DOHH2 (cell line): ENCODE data around the gene ZWILCH.

ENCODE experiments used
- H3F3A ChIP-seq: fragments of 200-600 bp; sonication (generic), shearing (Covaris generic); 2 replicates; pipeline ENCODE4 v1.6.0; 2016; ENCODE audit warnings: antibody characterized with exemption, mild to moderate bottlenecking; ENCODE audit not compliant: control insufficient read depth, insufficient read depth
- H3K27ac ChIP-seq: fragments of 200-600 bp; sonication (generic); 2 replicates; pipeline ENCODE4 v1.5.1; 2014; ENCODE audit warnings: low read depth, mild to moderate bottlenecking, low read length, moderate library complexity
- H3K27me3 ChIP-seq: fragments of 200-600 bp; sonication (generic); 2 replicates; pipeline ENCODE4 v1.6.1; 2014; ENCODE audit warnings: mild to moderate bottlenecking, low read length, mixed read lengths; ENCODE audit not compliant: control insufficient read depth
- H3K36me3 ChIP-seq: fragments of 200-600 bp; sonication (generic); 2 replicates; pipeline ENCODE4 v1.6.1; 2014; ENCODE audit warnings: mild to moderate bottlenecking, low read length, moderate library complexity, mixed read lengths; ENCODE audit not compliant: control insufficient read depth
- H3K4me1 ChIP-seq: fragments of 200-600 bp; sonication (generic); 2 replicates; pipeline ENCODE4 v1.6.1; 2014; ENCODE audit warnings: mild to moderate bottlenecking, low read length, mixed read lengths; ENCODE audit not compliant: control insufficient read depth
- H3K4me2 ChIP-seq: fragments of 200-600 bp; sonication (generic); 2 replicates; pipeline ENCODE4 v1.6.0; 2014; ENCODE audit warnings: mild to moderate bottlenecking, low read length, moderate library complexity
- H3K4me3 ChIP-seq: fragments of 200-600 bp; sonication (generic); 2 replicates; pipeline ENCODE4 v1.5.1; 2014; ENCODE audit warnings: mild to moderate bottlenecking, low read length, mixed read lengths
- H3K79me2 ChIP-seq: fragments of 200-600 bp; sonication (generic); 2 replicates; pipeline ENCODE4 v1.6.1; 2014; ENCODE audit warnings: mild to moderate bottlenecking, low read length, mixed read lengths; ENCODE audit not compliant: control insufficient read depth
- H3K9me2 ChIP-seq: fragments of 200-600 bp; sonication (generic); replicated peaks from 2 replicates; pipeline ENCODE4 v1.6.1; 2014; ENCODE audit warnings: mild to moderate bottlenecking, low read length, mixed read lengths; ENCODE audit not compliant: control insufficient read depth
- H3K9me3 ChIP-seq: fragments of 200-600 bp; sonication (generic); 2 replicates; pipeline ENCODE4 v1.6.1; 2014; ENCODE audit warnings: antibody characterized with exemption, low read length, mixed read lengths; ENCODE audit not compliant: control insufficient read depth, insufficient read depth
- H4K20me1 ChIP-seq: fragments of 200-600 bp; sonication (generic); 2 replicates; pipeline ENCODE4 v1.6.0; 2014; ENCODE audit warnings: low read depth, mild to moderate bottlenecking, antibody characterized with exemption, low read length, moderate library complexity; ENCODE audit not compliant: control insufficient read depth, insufficient read depth
- EZH2phosphoT487 ChIP-seq: fragments of 200-600 bp; sonication (generic); IDR thresholded peaks from 2 replicates; pipeline ENCODE4 v1.6.1; 2017; ENCODE audit warnings: borderline replicate concordance, mild to moderate bottlenecking, antibody characterized with exemption, low read length, moderate library complexity, mixed read lengths
- TF ChIP-seq, protein P1 (sequence below): fragments of 200-600 bp; sonication (generic); IDR thresholded peaks from one replicate; pipeline ENCODE4 v1.5.1; 2014; ENCODE audit warnings: antibody characterized with exemption, mild to moderate bottlenecking, low read depth, low read length; ENCODE audit not compliant: poor library complexity, severe bottlenecking

ZWILCH gene

DNA sequence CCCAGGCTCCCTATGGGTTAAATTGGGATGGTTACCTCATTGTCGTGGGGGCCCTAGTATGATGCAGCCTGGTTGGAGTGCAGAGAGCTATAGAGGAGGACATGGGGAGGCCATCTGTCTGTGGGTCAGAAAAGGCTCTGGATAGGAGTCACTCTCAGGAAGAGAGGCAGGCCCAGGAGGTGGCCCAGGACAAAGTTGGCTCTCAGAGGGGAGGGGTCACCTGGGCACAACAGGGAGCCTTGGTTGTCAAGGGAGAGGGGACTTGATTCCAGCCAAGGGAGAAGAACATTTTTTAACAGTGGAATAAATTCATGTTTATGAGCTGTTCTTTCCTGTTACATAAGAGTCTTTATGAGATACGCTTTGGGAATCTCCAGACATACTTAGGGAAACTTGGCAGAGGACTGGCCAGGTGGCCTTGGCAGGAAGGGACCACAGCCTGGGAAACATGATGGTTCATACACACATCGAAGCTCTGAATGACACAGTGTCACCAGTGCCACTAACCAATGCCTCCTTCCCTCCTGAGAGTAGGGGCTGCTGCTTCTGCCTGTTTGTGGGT is 88.2 kb downstream of the ZWILCH start:
- no peaks in the 10 kb centered on the region for H3K79me2 ChIP-seq
- H3K9me3 ChIP-seq = no peaks in the 10 kb centered on the region
- no peaks in the 10 kb centered on the region for H4K20me1 ChIP-seq
- no peaks in the 10 kb centered on the region for H3K4me1 ChIP-seq
- H3K36me3 ChIP-seq = no peaks in the 10 kb centered on the region
- H3K27me3 ChIP-seq = no peaks in the 10 kb centered on the region
- H3K4me2 ChIP-seq = no peak overlapping the region
- no peaks in the 10 kb centered on the region for H3F3A ChIP-seq
- TF ChIP-seq, protein P1, sequence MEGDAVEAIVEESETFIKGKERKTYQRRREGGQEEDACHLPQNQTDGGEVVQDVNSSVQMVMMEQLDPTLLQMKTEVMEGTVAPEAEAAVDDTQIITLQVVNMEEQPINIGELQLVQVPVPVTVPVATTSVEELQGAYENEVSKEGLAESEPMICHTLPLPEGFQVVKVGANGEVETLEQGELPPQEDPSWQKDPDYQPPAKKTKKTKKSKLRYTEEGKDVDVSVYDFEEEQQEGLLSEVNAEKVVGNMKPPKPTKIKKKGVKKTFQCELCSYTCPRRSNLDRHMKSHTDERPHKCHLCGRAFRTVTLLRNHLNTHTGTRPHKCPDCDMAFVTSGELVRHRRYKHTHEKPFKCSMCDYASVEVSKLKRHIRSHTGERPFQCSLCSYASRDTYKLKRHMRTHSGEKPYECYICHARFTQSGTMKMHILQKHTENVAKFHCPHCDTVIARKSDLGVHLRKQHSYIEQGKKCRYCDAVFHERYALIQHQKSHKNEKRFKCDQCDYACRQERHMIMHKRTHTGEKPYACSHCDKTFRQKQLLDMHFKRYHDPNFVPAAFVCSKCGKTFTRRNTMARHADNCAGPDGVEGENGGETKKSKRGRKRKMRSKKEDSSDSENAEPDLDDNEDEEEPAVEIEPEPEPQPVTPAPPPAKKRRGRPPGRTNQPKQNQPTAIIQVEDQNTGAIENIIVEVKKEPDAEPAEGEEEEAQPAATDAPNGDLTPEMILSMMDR = no peak
- no peak for TF ChIP-seq EZH2phosphoT487
- no peaks in the 10 kb centered on the region for H3K9me2 ChIP-seq
- H3K27ac ChIP-seq = no peak overlapping the region
- H3K4me3 ChIP-seq = no peak overlapping the region

DNA sequence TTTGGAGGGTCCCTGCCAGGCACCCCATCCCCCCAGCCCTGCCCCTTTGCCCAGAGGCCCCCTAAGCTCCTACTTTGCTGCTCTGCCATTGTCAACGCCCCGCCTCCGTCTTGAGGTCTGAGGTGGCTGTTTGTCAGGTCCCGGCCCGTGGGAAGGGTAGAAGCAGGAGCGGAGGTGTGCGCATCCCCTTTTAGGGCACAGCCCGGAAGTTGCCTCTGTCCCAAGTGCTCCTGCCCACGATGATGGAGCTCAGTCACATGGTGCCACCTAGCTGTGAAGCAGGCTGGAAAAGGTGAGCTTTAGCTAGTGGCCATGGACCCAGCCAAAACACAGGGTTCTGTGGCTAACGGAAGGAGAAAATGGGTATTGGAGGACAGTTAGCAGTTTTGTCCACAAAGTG is 89.2 kb downstream of the ZWILCH start:
- H3K4me3 ChIP-seq = no peak overlapping the region
- H3K79me2 ChIP-seq = no peaks in the 10 kb centered on the region
- H3K4me1 ChIP-seq = no peaks in the 10 kb centered on the region
- no peaks in the 10 kb centered on the region for H4K20me1 ChIP-seq
- no peak for TF ChIP-seq EZH2phosphoT487
- TF ChIP-seq, protein P1 = no peak
- no peaks in the 10 kb centered on the region for H3K27me3 ChIP-seq
- no peak overlapping the region for H3K27ac ChIP-seq
- H3K9me3 ChIP-seq = no peaks in the 10 kb centered on the region
- no peaks in the 10 kb centered on the region for H3F3A ChIP-seq
- no peak overlapping the region for H3K4me2 ChIP-seq
- H3K36me3 ChIP-seq = no peaks in the 10 kb centered on the region
- H3K9me2 ChIP-seq = no peaks in the 10 kb centered on the region

DNA sequence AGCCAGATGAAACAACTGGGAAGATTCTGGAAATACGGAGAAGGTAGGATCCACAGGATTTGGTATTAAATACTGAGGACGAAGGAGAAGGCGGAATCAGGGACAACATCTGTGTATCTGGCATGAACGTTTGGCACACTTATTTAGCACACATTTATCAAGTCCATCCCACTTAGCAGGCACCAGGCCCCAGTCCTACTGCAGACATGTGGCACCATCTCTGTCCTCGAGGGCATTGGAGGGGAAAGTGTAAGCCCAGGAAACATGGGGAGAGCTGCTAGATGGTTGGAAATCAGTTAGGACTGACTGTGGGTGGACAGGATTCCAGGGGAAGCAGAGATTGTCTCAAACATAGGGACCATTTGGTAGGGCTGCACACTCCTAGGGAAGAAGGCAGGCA is 89.7 kb downstream of the ZWILCH start:
- Histone ChIP-seq H3K9me2 (no peaks in the 10 kb centered on the region), H3K79me2 (no peaks in the 10 kb centered on the region), H3F3A (no peaks in the 10 kb centered on the region), H4K20me1 (no peaks in the 10 kb centered on the region), H3K36me3 (no peaks in the 10 kb centered on the region), H3K9me3 (no peaks in the 10 kb centered on the region), H3K27me3 (no peaks in the 10 kb centered on the region; the same call in 1 of the 2 replicates), H3K4me2 (no peak overlapping the region), H3K4me1 (no peaks in the 10 kb centered on the region), H3K4me3 (no peak overlapping the region), H3K27ac (no peak overlapping the region)
- TF ChIP-seq, protein P1 = no peak
- TF ChIP-seq EZH2phosphoT487 = no peak

DNA sequence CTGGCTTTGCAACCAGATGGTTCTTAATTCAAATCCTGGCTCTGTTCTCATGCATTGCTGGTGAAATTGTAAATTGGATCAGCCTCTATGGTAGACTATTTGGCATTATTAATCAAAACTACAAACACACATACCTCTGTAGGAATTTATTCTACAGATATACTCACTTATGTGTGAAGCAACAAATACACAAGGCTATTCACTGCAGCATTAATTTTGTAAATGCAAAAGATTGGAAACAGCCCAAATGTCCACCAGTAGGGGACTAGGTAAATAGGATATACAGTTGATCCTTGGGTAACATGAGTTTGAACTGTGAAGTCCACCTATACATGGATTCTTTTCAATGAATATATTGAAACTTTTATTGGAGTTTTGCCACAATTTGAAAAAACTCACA is 90.2 kb downstream of the ZWILCH start:
- TF ChIP-seq, protein P1 = no peak
- TF ChIP-seq EZH2phosphoT487 = no peak
- no peaks in the 10 kb centered on the region for H3K4me1 ChIP-seq
- no peaks in the 10 kb centered on the region for H3F3A ChIP-seq
- no peaks in the 10 kb centered on the region for H3K9me3 ChIP-seq
- H3K4me2 ChIP-seq = no peak overlapping the region
- H4K20me1 ChIP-seq = no peaks in the 10 kb centered on the region
- H3K4me3 ChIP-seq = no peak overlapping the region
- no peaks in the 10 kb centered on the region; the same call in 1 of the 2 replicates for H3K27me3 ChIP-seq
- no peaks in the 10 kb centered on the region for H3K36me3 ChIP-seq
- H3K9me2 ChIP-seq = no peaks in the 10 kb centered on the region
- H3K79me2 ChIP-seq = no peaks in the 10 kb centered on the region
- H3K27ac ChIP-seq = no peak overlapping the region
